Neural cell (in vitro differentiated cells): ENCODE results near the gene RFWD3. TPM values are rescaled to one million over a fixed set of nuclear protein-coding genes. Genes with fewer than 3 reads are reported as not detected.

Experiments used
- H2AFZ ChIP-seq: fragments of 200-600, 300-800 bp; sonication (generic), shearing (Covaris generic); 2 replicates; pipeline ENCODE4 v1.6.0; 2014; ENCODE audit warnings: low read depth, mild to moderate bottlenecking, antibody characterized with exemption, low read length, moderate library complexity
- H3F3A ChIP-seq: fragments of 200-600 bp; shearing (Covaris generic); 2 replicates; pipeline ENCODE4 v1.6.1; 2016; ENCODE audit warnings: mild to moderate bottlenecking, moderate library complexity, mixed read lengths, antibody characterized with exemption, low read length; ENCODE audit not compliant: insufficient read depth, poor library complexity, severe bottlenecking
- H3K27ac ChIP-seq: fragments of 200-600, 300-800 bp; sonication (generic), shearing (Covaris generic); 2 replicates; pipeline ENCODE4 v1.5.1; 2014; ENCODE audit warnings: mild to moderate bottlenecking, low read length, moderate library complexity
- H3K27me3 ChIP-seq: fragments of 300-800, 200-600 bp; sonication (generic), shearing (Covaris generic); 2 replicates; pipeline ENCODE4 v1.6.0; 2014; ENCODE audit warnings: mild to moderate bottlenecking, low read depth, low read length, moderate library complexity; ENCODE audit not compliant: insufficient read depth
- H3K36me3 ChIP-seq: fragments of 300-800, 200-600 bp; sonication (generic), shearing (Covaris generic); 2 replicates; pipeline ENCODE4 v1.5.1; 2014; ENCODE audit warnings: mild to moderate bottlenecking, antibody characterized with exemption, low read length, moderate library complexity; ENCODE audit not compliant: insufficient read depth
- H3K4me2 ChIP-seq: fragments of 300-800, 200-600 bp; sonication (generic), shearing (Covaris generic); 2 replicates; pipeline ENCODE4 v1.6.0; 2014; ENCODE audit warnings: mild to moderate bottlenecking, low read length
- H3K4me3 ChIP-seq: fragments of 300-800, 200-600 bp; sonication (generic), shearing (Covaris generic); 2 replicates; pipeline ENCODE4 v1.5.1; 2014; ENCODE audit warnings: mild to moderate bottlenecking, low read length, moderate library complexity
- H3K79me2 ChIP-seq: fragments of 200-600 bp; shearing (Covaris generic); replicated peaks from 2 replicates; pipeline ENCODE4 v1.6.0; 2014; ENCODE audit warnings: mild to moderate bottlenecking, low read length, moderate library complexity; ENCODE audit not compliant: insufficient read depth
- H3K9ac ChIP-seq: fragments of 300-800, 200-600 bp; sonication (generic), shearing (Covaris generic); 2 replicates; pipeline ENCODE4 v1.6.1; 2016; ENCODE audit warnings: mild to moderate bottlenecking, low read length, mixed read lengths
- H3K9me2 ChIP-seq: fragments of 200-600 bp; shearing (Covaris generic); 2 replicates; pipeline ENCODE4 v1.6.1; 2016; ENCODE audit warnings: mild to moderate bottlenecking, low read length, mixed read lengths; ENCODE audit not compliant: insufficient read depth
- H3K9me3 ChIP-seq: fragments of 200-600, 300-800 bp; sonication (generic), shearing (Covaris generic); 2 replicates; pipeline ENCODE4 v1.6.1; 2016; ENCODE audit warnings: mild to moderate bottlenecking, mixed run types, low read length, moderate library complexity, mixed read lengths
- H4K20me1 ChIP-seq: fragments of 200-600 bp; shearing (Covaris generic); 2 replicates; pipeline ENCODE4 v1.6.1; 2016; ENCODE audit warnings: mild to moderate bottlenecking, mixed run types; ENCODE audit not compliant: insufficient read depth
- CTCF ChIP-seq: fragments of 450-650 bp; IDR thresholded peaks from 2 replicates; pipeline ENCODE4 v1.5.1; 2014; ENCODE audit warnings: antibody characterized with exemption, mild to moderate bottlenecking, moderate library complexity; ENCODE audit not compliant: poor library complexity, severe bottlenecking
- EP300 ChIP-seq: fragments of 450-650 bp; conservative IDR thresholded peaks from 2 replicates; pipeline ENCODE4 v1.6.1; 2014; ENCODE audit warnings: antibody characterized with exemption, mild to moderate bottlenecking, moderate library complexity; ENCODE audit not compliant: poor library complexity, severe bottlenecking
- EZH2 ChIP-seq: fragments of 200-600, 300-800 bp; shearing (Covaris generic), sonication (generic); IDR thresholded peaks from 2 replicates; pipeline ENCODE4 v1.6.1; 2014; ENCODE audit warnings: antibody characterized with exemption, low read length, borderline replicate concordance, mild to moderate bottlenecking; ENCODE audit not compliant: insufficient read depth, poor library complexity, severe bottlenecking
- MXI1 ChIP-seq: fragments of 450-650 bp; conservative IDR thresholded peaks from 2 replicates; pipeline ENCODE4 v1.6.1; 2014; ENCODE audit warnings: antibody characterized with exemption, mild to moderate bottlenecking; ENCODE audit not compliant: poor library complexity, severe bottlenecking
- POLR2AphosphoS5 ChIP-seq: IDR thresholded peaks from 2 replicates; pipeline ENCODE4 v1.6.1; 2012
- RAD21 ChIP-seq: fragments of 450-650 bp; conservative IDR thresholded peaks from 2 replicates; pipeline ENCODE4 v1.6.1; 2014; ENCODE audit warnings: antibody characterized with exemption, mild to moderate bottlenecking, moderate library complexity
- REST ChIP-seq: IDR thresholded peaks from 2 replicates; pipeline ENCODE4 v1.6.1; 2012; ENCODE audit warnings: borderline replicate concordance
- SMC3 ChIP-seq: fragments of 450-650 bp; conservative IDR thresholded peaks from 2 replicates; pipeline ENCODE4 v1.6.1; 2014; ENCODE audit warnings: antibody characterized with exemption, mild to moderate bottlenecking, moderate library complexity; ENCODE audit not compliant: poor library complexity
- TAF1 ChIP-seq: IDR thresholded peaks from 2 replicates; pipeline ENCODE4 v1.6.1; 2012; ENCODE audit warnings: low read depth
- polyA plus RNA-seq: library from polyadenylated mRNA; depleted of rRNA; stranded (reverse); fragments of >200 nt; gene quantifications from 2 replicates; pipeline ENCODE4 v1.2.3, GENCODE V29; 2014

RFWD3 gene
- polyA plus RNA-seq, 1 donor from 2014 or later, result 10.7 TPM

- Histone ChIP-seq H3K9me3 (no peaks in the 10 kb centered on the region), H3K9ac (no peak overlapping the region), H3F3A (no peaks in the 10 kb centered on the region), H3K36me3 (no peaks in the 10 kb centered on the region), H3K27ac (no peak overlapping the region), H3K9me2 (no peaks in the 10 kb centered on the region), H3K4me2 (no peak overlapping the region), H4K20me1 (no peaks in the 10 kb centered on the region), H3K27me3 (no peaks in the 10 kb centered on the region), H2AFZ (no peak overlapping the region), H3K4me3 (no peak overlapping the region), H3K79me2 (peaks cover 51% of the 10 kb centered on the region)
- no peak for TF ChIP-seq REST
- TF ChIP-seq TAF1, result no peak
- no peak for TF ChIP-seq EP300
- TF ChIP-seq POLR2AphosphoS5, result no peak
- no peak for TF ChIP-seq RAD21
- TF ChIP-seq SMC3, result no peak
- no peak for TF ChIP-seq EZH2
- no peak for TF ChIP-seq CTCF
- no peak for TF ChIP-seq MXI1
These were observed 93.1 kb downstream of the RFWD3 start for GRCh38 chr16:74573622-74574021.

Other genes with a start within 250 kb of the RFWD3 start
- 1.6 and 3.4 TPM in 2 replicates for gene CLEC18B, start 245.4 kb downstream of the RFWD3 start, polyA plus RNA-seq
- 36.6 and 40.2 TPM in 2 replicates for gene GLG1, start 59.8 kb downstream of the RFWD3 start, polyA plus RNA-seq
- not detected in 2 replicates for gene MLKL, start 34.0 kb upstream of the RFWD3 start, polyA plus RNA-seq
- gene FA2H, start 107.9 kb upstream of the RFWD3 start, polyA plus RNA-seq, result not detected in 2 replicates